Measurements from ENCODE around the gene SV2C.
"Not testable (repeated sequence)": the region's sequence is repeated elsewhere in the genome, so short reads cannot be mapped to it uniquely, and the experiment has no call there.

The SV2C gene, protein sequence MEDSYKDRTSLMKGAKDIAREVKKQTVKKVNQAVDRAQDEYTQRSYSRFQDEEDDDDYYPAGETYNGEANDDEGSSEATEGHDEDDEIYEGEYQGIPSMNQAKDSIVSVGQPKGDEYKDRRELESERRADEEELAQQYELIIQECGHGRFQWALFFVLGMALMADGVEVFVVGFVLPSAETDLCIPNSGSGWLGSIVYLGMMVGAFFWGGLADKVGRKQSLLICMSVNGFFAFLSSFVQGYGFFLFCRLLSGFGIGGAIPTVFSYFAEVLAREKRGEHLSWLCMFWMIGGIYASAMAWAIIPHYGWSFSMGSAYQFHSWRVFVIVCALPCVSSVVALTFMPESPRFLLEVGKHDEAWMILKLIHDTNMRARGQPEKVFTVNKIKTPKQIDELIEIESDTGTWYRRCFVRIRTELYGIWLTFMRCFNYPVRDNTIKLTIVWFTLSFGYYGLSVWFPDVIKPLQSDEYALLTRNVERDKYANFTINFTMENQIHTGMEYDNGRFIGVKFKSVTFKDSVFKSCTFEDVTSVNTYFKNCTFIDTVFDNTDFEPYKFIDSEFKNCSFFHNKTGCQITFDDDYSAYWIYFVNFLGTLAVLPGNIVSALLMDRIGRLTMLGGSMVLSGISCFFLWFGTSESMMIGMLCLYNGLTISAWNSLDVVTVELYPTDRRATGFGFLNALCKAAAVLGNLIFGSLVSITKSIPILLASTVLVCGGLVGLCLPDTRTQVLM

DNA sequence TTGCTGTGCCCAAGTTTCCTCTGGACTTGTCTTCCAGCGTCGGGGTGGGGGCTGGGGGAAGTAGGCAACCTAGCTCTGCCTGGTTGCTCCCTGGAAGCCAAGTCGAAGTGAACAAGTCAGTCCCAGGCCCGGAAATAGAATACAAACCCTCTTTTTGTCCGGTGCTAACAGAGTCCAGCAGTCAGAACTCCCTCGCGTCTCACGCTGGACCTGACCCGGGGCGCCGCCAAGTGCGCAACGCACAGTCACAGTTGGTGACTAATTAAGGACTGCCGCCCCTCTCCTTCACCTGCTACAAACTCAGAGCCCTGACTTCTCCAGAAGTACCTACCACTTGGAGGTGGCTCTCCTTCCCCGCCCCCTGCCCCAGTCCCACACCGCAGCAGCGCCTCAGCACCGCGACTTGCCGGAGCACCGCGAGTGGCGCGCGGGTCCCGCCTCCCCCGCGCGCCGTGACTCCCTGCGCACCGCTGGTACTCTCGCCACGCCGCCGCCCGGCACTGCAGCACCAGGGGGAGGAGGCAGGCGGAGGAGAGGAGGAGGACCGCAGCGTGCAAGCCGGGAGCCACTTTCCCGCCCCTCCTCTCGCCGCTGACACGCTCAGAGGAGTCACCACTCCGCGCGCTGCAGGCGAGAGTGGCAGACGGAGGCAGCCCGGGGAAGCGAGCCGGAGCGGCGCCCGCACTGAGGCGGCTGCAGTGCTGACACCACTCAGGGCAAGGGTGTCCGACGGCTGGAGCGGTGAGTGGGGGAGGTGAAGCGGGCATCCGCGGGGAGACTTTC lies at the start of gene SV2C:
TSS of gene SV2C (plus strand) at position 612 of the 783 bp plus-strand sequence. CDS start 48,368 bp downstream, outside the sequence.
- DNase-seq: peak; percentile 24

DNA sequence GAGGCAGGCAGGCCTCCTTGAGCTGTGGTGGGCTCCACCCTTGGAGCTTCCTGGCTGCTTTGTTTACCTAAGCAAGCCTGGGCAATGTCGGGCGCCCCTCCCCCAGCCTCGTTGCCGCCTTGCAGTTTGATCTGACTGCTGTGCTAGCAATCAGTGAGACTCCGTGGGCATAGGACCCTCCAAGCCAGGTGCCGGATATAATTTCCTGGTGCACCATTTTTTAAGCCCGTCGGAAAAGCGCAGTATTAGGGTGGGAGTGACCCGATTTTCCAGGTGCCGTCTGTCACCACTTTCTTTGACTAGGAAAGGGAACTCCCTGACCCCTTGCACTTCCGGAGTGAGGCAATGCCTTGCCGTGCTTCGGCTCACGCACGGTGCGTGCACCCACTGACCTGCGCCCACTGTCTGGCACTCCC lies 45.4 kb upstream of the SV2C start:
- peak; percentile 11 for DNase-seq

DNA sequence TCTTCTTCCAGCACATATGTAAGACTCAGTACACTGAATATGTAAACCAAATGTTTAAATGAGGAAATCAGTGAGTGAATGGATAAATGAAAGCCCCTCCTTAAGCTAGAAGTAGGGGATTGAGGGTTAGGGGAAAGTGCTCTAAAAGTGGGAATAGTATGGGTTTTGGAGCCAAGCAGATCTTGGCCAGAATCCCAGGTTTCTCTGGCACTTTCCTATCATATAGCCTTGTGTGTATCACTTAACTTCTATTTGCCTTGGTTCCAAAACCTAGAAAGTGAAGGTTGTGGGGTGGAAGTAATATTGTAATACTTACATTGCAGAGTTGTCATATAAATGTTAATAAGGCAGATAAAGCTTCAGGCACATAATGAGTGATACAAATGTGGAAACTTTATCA lies 45.0 kb upstream of the SV2C start:
- DNase-seq: no peak

DNA sequence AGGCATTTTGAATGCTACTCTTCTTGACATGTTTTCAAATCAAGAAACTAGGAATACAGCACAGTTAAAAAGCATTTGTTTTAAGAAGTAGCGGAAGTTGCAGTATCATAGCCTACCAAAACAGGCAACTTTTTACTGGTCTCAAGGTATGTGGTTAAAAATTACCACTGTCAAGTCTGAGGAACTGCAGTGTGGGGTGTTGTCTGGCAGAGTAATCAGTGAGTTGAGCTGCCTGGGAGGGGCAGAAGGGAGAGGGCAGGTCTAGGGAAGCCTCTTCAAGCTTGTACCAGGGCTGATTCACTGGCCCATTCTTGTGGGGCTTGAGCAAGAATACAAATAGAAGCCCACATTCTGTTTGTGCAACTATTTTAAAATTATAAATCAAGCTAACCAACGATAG lies 42.4 kb upstream of the SV2C start:
- DNase-seq: no peak

DNA sequence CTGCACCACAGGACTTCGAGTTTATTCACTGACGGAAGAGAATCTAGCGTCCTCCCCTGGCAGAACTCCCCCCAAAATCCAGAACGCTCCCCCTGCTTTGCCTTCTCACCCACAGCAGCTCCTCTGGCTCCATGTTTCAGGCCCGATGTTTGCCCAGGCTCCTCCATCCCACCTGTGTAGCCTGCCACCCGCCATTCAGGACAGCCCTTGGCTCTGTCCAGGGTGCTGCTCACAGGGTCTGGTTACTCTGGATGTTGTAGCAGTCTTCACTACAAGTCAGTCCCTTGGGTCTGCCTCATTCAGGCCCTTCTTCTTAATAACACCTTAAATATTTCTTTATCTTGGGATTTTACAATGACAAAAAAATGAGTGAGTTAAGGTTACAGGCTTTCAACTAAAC lies 41.3 kb upstream of the SV2C start:
- DNase-seq: no peak

DNA sequence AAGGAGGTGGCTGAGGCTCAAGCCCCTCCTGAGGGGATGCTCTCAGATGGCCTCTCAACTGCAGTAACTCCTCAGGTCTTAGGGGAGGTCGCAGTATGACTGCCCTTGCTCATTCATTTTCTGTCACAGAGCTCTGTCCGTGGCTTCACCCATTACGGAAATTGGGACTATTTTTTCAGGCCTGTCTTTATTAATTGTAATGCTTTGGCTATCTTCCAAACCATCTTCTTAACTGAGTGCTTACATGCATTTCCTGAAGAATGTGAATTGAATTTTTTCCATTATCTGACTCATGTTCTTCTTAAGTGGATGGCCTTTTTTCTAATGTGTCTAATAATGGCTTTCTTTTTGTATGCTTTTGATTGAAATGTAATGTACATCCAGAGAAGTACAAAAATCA lies 36.4 kb upstream of the SV2C start:
- no peak for DNase-seq

DNA sequence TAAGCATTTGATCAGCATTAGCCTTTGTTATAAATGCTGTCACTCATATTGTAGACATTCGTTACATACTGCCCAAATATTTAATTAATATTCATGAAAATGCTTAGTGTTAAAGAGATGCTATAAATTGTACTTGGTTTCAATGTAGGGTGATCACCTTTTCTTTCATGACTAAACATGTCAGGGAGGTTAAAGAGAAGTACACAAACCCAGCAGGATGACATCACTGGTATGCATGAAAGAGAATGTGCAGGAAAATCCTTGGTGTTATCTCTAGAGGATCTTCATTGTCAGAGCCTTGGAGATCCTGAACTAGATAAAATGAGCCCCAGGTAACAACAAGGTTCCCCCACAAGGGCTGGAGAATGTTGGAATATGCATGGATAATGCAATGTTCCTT lies 33.0 kb upstream of the SV2C start:
- DNase-seq: no peak

DNA sequence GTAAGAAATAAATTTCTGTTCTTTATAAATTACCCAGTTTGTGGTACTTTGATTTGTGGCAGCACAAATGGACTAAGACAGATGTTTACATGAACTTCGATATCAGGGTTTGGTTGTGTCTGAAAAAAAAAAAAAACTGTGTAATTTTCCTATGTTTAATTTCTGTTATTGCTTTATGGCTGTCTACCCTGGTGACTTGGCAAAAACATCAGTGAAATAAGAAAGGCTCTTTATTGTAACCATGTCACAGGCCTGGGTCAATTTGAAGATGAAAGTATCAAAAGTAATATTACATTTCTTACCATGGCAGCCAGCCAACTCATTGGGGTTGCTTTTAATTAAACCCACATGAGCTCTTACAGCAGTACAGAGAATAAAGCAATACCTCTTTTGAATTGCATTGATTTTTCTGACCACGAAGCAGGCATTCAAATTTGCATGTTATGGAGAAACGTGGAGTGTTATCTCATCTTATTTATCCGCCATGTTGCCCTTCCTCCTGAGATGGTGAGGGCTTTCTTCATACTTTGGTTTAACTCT lies 20.6 kb upstream of the SV2C start:
- no peak for DNase-seq

DNA sequence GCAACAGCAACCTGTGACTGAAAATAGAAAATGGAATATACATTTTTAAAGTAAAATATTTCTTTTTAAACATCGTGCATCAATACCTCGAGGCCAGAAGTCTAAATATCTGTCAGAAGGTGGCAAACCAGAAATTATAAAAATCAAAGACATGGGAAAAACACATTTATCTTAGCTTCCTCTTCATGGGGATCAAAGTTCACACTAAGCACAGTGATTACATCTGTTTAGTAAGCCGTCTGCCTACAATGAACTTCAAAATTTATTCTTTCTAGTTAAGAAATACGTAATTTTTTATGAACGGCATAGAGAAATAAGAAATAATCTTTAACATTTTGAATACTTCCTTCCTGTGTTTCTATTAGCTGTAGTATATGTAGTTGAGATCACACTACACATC lies 17.9 kb upstream of the SV2C start:
- no peak for DNase-seq

DNA sequence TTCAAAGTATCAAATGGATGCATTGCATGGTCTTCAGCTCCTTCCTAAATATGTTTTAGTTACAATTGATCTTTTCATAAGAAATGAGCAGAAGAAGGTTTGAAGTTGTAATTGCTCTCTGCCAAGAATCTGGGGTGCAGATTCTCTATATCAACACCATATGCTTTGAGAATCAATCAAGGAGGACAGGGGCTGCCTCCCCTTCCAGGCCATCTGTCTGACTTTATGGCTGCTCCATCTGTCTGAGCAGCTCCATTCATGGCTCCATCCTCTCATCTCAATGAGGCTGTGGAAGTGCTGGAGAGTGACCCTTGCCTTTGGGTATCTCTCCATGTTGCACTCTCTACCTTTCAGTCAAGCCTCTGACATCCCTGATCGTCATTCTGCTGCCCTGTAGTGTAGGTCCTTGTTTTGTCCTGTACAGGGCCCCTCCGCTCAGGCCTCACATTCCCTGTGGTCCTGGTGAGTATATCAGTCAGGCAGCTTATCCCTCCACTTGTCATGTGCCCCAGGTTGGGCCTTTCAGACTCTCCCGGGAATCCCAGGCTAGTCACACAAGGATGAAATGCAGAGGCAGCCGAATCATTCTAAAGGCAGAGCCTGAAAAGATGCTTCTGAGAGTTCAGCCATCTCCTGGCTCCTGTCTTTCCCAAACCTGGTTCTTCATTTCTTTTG lies 14.0 kb upstream of the SV2C start:
- no peak for DNase-seq

DNA sequence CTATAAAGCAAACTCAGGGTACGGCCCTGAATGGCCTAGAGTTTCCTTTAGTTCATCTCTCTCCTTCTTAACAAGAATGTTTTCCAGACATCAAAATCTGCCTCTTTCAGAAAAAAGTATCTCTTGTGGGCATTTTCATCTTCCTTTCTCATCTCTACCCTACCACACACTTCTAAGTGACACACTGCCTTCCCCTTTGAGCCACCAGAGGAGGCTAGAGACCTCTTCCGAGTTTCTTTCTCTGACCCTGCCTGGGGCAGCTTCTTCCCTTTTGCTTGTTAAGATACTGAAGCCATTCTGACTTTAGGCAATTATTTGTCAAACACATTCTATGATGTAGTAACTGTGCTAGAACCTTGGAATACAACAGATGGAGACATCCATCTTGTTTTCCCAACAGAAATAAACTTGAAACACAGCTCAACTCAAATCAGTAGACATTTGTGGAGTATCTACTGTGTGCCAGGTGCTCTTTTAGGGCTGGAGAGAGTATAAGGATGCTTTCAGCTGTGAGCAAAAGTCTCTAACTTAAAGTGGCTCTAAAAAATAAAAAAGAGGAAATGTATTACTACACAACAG lies 8.6 kb upstream of the SV2C start:
- peak; percentile 43 for DNase-seq

DNA sequence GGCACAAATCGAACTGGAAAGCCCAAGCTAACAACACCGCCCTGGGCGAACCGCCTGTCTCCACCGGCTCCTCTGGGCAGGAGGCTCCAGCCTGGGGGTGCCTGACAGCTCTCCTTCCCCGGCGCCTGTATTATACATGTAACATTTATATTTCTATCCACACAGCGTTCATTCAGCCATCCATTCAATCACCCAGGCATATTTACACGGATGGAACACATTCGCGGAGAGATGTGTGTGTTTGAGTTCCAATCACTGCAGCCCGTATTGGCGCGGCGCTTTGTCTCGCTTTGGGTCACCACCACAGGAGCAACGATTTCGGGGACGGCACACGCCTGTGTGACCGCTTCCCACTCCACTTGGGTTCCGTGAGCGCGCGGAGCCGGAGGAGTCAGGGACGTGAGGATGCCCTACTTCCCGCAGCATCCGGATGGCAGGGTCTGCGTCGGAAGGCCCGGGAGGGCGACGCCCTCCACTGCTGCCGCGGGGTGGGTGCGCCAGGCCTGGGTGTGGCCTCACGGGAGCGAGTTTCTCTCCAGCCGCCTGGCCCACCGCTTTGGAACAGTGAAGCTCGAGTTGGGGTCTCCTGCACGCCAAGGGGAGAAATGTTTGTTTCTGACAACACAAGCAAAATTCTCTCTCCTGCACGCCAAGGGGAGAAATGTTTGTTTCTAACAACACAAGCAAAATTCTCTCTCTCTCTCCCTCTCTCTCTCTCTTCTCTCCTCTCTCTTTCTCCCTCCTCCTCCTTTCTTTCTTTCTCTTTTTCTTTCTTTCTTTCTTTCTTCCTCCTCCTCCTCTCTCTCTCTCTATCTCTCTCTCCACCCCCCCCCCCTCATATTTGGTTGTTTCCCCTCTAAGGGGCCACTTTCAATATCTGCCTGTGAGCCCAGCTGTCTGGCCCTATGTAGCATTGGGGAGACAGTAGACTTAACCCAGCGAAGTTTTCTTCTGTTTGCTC lies 1.1 kb upstream of the SV2C start:
- DNase-seq: no peak

DNA sequence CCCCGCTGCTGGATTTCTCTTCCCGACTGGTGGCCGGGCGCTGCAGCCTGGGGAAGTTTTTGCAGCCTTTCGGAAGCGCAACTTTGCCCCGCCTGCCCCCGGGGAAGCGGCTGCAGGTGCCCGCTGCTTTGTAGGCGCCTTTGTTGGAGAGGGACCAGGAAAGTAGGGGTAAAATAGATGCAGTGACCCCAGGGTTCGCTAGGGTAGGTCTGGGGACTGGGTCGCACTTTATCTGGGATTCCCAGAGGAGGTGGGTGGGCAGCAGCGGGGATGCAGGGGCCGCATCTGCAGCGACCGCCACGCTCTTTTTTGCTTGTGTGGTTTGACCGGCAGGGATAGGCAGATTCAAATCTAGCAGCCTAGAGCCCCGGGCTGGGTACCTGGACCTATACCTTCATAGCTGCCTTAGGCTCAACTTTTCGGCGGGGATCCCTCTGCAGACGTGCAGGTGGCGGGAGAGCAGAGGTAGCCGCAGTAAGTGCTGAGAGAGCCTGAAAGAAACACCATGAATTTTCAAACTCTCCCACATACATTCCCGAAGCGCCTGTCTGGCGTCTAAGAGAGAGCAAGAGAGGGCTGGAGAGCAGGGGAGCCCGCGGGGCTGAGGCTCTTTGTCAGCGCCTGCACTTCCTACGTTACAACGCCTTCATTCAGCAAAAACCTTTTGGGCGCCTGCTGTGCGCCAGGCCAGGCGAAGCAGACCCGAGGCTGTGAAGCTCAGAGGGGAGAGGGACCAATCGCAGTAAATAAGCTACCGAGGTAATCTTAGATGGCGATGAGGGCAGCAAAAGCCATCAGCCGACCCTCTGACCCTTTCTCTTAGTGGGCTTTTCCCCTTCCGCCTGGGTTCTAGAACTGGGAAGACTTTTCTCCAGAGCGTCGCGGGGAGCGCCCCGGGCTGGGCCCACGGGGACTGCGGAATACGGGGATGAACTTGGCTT lies 642 bp downstream of the SV2C start:
- no peak for DNase-seq

DNA sequence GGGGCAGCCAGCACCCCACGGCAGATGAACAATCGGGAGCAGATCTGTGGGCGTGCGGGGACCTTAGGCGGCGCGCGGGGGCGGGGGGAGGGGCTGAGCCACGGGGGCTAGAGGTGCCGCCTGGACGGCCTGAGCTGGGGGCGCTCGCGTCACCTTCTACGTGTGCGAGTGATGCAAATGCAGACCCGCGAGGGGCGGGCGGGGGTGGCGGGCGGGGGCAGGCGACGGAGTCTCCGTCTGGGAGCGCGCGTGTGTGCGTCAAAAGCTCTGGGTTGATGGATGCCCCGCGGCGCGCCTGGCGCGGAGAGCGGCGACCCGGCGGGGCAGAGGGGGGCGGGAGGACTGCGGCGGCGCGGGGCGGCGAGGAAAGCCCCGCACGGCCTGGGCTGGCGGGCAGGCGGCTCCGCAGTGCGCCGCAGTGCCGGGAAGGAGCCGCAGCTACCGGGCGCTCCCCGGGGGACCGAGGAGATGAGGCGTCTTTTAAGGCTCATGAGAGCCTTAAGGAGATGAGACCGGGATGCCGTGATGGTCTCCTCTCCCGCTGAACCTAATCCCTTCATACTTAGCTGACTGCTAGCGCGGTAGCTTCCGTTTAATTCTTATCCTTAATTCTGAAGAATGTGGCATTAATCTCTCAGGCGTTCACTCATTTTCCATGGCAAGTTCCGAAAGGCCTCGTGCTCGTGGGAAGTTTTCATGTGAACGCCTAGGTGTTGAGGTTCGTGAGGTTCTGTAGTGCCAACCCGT lies 1.5 kb downstream of the SV2C start:
- no peak for DNase-seq

DNA sequence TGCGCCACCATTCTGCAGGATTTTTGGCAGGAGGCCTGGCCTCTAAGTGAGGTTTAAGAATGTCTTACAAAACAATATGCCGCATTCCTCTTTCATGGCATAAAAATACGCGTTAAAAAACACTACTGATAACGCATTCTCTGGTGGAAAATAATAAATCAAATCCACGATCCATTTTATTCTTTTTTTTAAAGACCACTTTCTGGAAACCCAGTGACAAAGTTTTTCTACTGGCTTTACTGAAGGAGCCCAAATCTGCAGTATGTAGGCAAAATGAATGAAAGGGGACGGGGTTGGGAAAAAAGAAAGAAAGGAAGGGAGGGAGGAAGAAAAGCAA lies 2.0 kb downstream of the SV2C start:
- DNase-seq: no peak

DNA sequence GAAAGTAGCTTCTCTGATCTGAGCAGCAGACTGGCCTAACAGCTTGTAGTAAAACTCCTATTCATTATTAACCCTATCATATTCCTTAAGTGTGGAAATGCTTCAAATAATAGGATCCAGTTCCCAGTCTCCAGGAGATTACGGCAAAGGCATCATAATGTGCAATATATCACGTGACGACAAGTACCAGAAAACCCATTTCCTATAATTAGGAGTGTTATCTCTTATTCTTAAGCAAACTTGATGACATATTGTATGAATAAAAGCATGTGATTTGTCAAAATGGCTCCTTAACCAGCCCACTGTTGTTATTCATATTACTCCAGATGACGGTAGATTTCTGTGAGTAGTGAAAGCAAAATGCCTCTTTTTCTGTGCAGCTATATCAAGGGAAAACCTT lies 2.9 kb downstream of the SV2C start:
- DNase-seq: no peak

DNA sequence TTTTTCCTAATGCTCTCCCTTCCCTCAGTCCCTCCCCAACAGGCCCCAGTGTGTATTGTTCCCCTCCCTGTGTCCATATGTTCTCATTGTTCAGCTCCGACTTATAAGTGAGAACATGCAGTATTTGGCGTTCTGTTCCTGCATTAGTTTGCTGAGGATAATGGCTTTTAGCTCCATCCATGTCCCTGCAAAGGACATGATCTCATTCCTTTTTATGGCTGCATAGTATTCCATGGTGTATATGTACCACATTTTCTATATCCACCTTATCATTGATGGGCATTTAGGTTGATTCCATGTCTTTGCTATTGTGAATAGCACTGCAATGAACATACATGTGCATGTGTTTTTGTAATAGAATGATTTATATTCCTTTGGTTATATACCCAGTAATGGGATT lies 6.0 kb downstream of the SV2C start:
- DNase-seq: not testable (repeated sequence)

DNA sequence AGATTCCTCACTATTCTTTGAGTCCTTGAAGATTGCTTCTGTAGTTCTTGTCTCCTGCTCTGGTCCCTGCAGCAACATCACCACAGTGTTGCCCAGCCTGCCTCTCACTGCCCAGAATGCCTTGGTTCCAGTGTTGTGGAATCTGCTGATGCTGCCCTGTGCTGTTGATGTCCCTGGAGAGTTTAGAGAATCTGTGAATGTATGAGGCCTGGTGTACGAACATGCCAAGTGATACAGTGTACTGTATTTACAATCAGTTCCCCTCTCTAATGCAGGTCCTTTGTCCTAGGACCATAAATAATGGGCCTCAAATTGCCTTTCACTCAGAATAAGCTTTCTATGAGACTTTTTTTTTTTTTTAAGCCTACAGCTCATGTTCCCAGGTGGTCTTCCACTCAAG lies 8.2 kb downstream of the SV2C start:
- no peak for DNase-seq

DNA sequence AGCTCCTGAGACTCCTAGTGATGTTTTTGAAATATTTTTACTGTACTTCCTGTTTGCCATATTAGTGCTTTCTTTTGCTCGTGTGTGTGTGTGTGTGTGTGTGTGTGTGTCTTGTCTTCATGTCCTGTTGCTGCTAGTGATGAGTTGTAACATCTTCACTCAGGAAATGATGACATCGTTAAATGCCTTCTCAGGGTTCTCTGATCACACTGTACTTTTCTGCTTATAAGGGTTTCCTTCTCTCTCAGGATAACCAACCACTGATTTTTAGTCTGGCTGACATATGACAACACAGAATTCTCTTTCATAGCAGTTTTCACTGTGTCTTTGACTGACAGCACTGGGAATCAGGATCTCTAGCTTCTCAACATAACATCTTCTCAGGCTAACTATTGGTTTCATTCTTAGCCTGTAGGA lies 16.1 kb downstream of the SV2C start:
- peak; percentile 35 for DNase-seq
